GM12878 (cell line): ENCODE results near the gene NAB1. TPM values are rescaled to one million over a fixed set of nuclear protein-coding genes. Genes with fewer than 3 reads are reported as not detected.

Source experiments
- BACH1 ChIP-seq: fragments of 450-650 bp; IDR thresholded peaks from 2 replicates; pipeline ENCODE4 v1.6.1; 2017; ENCODE audit warnings: mild to moderate bottlenecking, borderline replicate concordance
- DPF2 ChIP-seq: fragments of 450-650 bp; IDR thresholded peaks from 2 replicates; pipeline ENCODE4 v1.6.1; 2017; ENCODE audit warnings: mild to moderate bottlenecking
- EED ChIP-seq: sonication (generic); IDR thresholded peaks from 2 replicates; pipeline ENCODE4 v1.6.1; 2016; ENCODE audit warnings: antibody characterized with exemption, low read depth
- ELK1 ChIP-seq: IDR thresholded peaks from 2 replicates; pipeline ENCODE4 v1.6.1; 2012; ENCODE audit warnings: low read depth, low read length, improper control_type of control experiment
- HCFC1 ChIP-seq: fragments of 150-350 bp; IDR thresholded peaks from 2 replicates; pipeline ENCODE4 v1.6.1; 2014; ENCODE audit warnings: low read length
- IKZF2 ChIP-seq, 2 experiments: fragments of 450-650 bp; IDR thresholded peaks; 2 replicates each; pipeline ENCODE4 v1.6.1; 2017; ENCODE audit warnings: mild to moderate bottlenecking in 2 of 2, moderate library complexity in 2 of 2
- MLLT1 ChIP-seq: fragments of 450-650 bp; IDR thresholded peaks from 2 replicates; pipeline ENCODE4 v1.6.1; 2016; ENCODE audit warnings: mild to moderate bottlenecking
- MXI1 ChIP-seq: fragments of 150-350 bp; IDR thresholded peaks from 2 replicates; pipeline ENCODE4 v1.6.1; 2011; ENCODE audit warnings: low read depth, mild to moderate bottlenecking, inconsistent platforms, low read length, improper control_type of control experiment
- POLR2AphosphoS5 ChIP-seq: IDR thresholded peaks from 2 replicates; pipeline ENCODE4 v1.6.1; 2011; ENCODE audit warnings: mild to moderate bottlenecking, low read length, inconsistent platforms
- RAD51 ChIP-seq: fragments of 450-650 bp; IDR thresholded peaks from 2 replicates; pipeline ENCODE4 v1.6.1; 2016; ENCODE audit warnings: moderate library complexity, mild to moderate bottlenecking, inconsistent platforms
- RB1 ChIP-seq: fragments of 450-650 bp; formaldehyde crosslinking; IDR thresholded peaks from 2 replicates; pipeline ENCODE4 v1.6.1; 2017; ENCODE audit warnings: mild to moderate bottlenecking, borderline replicate concordance
- SMARCA5 ChIP-seq: fragments of 450-650 bp; IDR thresholded peaks from 2 replicates; pipeline ENCODE4 v1.6.1; 2017; ENCODE audit warnings: mild to moderate bottlenecking
- SRF ChIP-seq, 2 experiments: IDR thresholded peaks; 2 replicates each; pipeline ENCODE4 v1.6.1; 2011; ENCODE audit warnings: low read depth in 2 of 2, low read length in 2 of 2, mild to moderate bottlenecking in 1 of 2, moderate library complexity in 1 of 2
- USF1 ChIP-seq: IDR thresholded peaks from 2 replicates; pipeline ENCODE4 v1.6.1; 2011; ENCODE audit warnings: borderline replicate concordance, low read depth, mild to moderate bottlenecking, moderate library complexity, mixed read lengths, low read length; ENCODE audit not compliant: insufficient read depth; ENCODE audit errors: extremely low read length
- YY1 ChIP-seq: IDR thresholded peaks from 2 replicates; pipeline ENCODE4 v1.6.1; 2011; ENCODE audit warnings: low read depth, mild to moderate bottlenecking, low read length
- polyA plus RNA-seq, 11 experiments: library from polyadenylated mRNA; depleted of rRNA in 4 of 11; unstranded in 6 of 11; stranded (reverse) in 5 of 11; fragments of >200 nt; fragmentation: Nextera tagmentation in 4 of 11; fragmentation: Illumina TruSeq in 1 of 11; extraction: Ambion mirVana in 4 of 11; extraction: Trizol in 1 of 11; gene quantifications; 1 replicate in 1 of 11; 2 replicates in 10 of 11; pipeline versions ENCODE4 v1.2.1 to v1.2.3, GENCODE V29; 2011 to 2016; ENCODE audit warnings: inconsistent platforms in 2 of 11, missing spikeins in 2 of 11, low read depth in 1 of 11
- total RNA-seq, 4 experiments: library from RNA; depleted of rRNA in 3 of 4; stranded (reverse); fragments of >200 nt in 3 of 4; fragmentation: Illumina TruSeq in 1 of 4; extraction: Trizol in 1 of 4; gene quantifications; 2 replicates each; pipeline versions ENCODE4 v1.2.1 to v1.2.3, GENCODE V29; 2013 to 2021

The NAB1 gene
- total and polyA plus RNA-seq, 10 of the 15 experiments (the other 5 are each of a cell fraction or from before 2014, with no cell fraction given) = 4.5 to 39.6 (median 23.0) TPM

- TF ChIP-seq RB1 (peak; percentile 64; the same call in 1 of the 2 replicates), YY1 (0 out of 2 replicates have a peak, but pooled peaks have one; percentile 48), HCFC1 (no peak), MXI1 (peak; percentile 64), DPF2 (peak; percentile 64; the same call in 1 of the 2 replicates), ELK1 (no peak), SRF (IDR thresholded peaks at IDR 0.05; ENCODE audit: low read depth in 2 of 2, low read length in 2 of 2) (no peak), EED (0 out of 2 replicates have a peak, but pooled peaks have one; percentile 19), USF1 (no peak), IKZF2 (IDR thresholded peaks at IDR 0.05) (peak in 1 of 2 experiments; percentile 21; a peak in 1 of 4 replicates), BACH1 (peak; percentile 76; the same call in 1 of the 2 replicates), POLR2AphosphoS5 (peak; percentile 56; the same call in 1 of the 2 replicates), MLLT1 (0 out of 2 replicates have a peak, but pooled peaks have one; percentile 8), SMARCA5 (peak; percentile 31; the same call in 1 of the 2 replicates), RAD51 (no peak)
These were observed at the start of gene NAB1 (continued) for GRCh38 chr2:190649035-190649797.
